ENCODE measurements around the gene PPP6R3. TPM values are rescaled to one million over a fixed set of nuclear protein-coding genes. Genes with fewer than 3 reads are reported as not detected.

PPP6R3 gene
- total RNA-seq, 1 experiment from 2014 or later, result 153 TPM

- peaks cover 13% of the 10 kb centered on the region for H3K4me1 ChIP-seq (ENCODE audit: insufficient read depth, low read length, poor library complexity, severe bottlenecking)
- no TSS peak for BruUV-seq (replicated peaks)
- no peak overlapping the region for H3K4me3 ChIP-seq (ENCODE audit: low read depth, low read length, poor library complexity, severe bottlenecking)
- ChIA-PET CTCF (no interaction called here), POLR2A (ENCODE audit: low non-redundant PET) (interaction anchor here (0.7 kb wide), 1 partner anchor 1200 kb away, joined by 4 read pairs; no protein-coding TSS in a partner anchor)
- H3K36me3 ChIP-seq (ENCODE audit: insufficient read depth, low read length, poor library complexity, severe bottlenecking), result no peaks in the 10 kb centered on the region
- no peak overlapping the region for H3K27ac ChIP-seq (ENCODE audit: low read depth, low read length, poor library complexity, severe bottlenecking)
- TF ChIP-seq CTCF (conservative IDR thresholded peaks at IDR 0.05; ENCODE audit: low read depth, low read length) (no peak), EZH2 (IDR thresholded peaks at IDR 0.05; ENCODE audit: borderline replicate concordance, low read depth, low read length, poor library complexity, severe bottlenecking) (no peak)
- no peak for DNase-seq (ENCODE audit: low spot score)
- peaks cover 9% of the 10 kb centered on the region for H3K27me3 ChIP-seq (replicated peaks; ENCODE audit: insufficient read depth, low read depth, low read length, poor library complexity)
- H3K9me3 ChIP-seq (ENCODE audit: low read depth, low read length, poor library complexity, severe bottlenecking), result no peaks in the 10 kb centered on the region
- intact Hi-C loops (cut with micrococcal nuclease; ENCODE audit: unreplicated experiment), result no loop called here
These were observed 194.4 kb downstream of the PPP6R3 start for GRCh38 chr11:68654978-68655377.

GRCh38 chr11:68655406-68655805 lies 194.9 kb downstream of the PPP6R3 start:
- BruUV-seq (replicated peaks), result no TSS peak

GRCh38 chr11:68655806-68656205 lies 195.3 kb downstream of the PPP6R3 start:
- BruUV-seq (replicated peaks), result no TSS peak
- no peak overlapping the region for H3K27ac ChIP-seq (ENCODE audit: low read depth, low read length, poor library complexity, severe bottlenecking)
- DNase-seq (ENCODE audit: low spot score), result no peak
- H3K27me3 ChIP-seq (replicated peaks; ENCODE audit: insufficient read depth, low read depth, low read length, poor library complexity), result peaks cover 9% of the 10 kb centered on the region
- H3K36me3 ChIP-seq (ENCODE audit: insufficient read depth, low read length, poor library complexity, severe bottlenecking), result no peaks in the 10 kb centered on the region
- intact Hi-C loops (cut with micrococcal nuclease; ENCODE audit: unreplicated experiment), result no loop called here
- no peak for TF ChIP-seq EZH2 (IDR thresholded peaks at IDR 0.05; ENCODE audit: borderline replicate concordance, low read depth, low read length, poor library complexity, severe bottlenecking)
- TF ChIP-seq CTCF (conservative IDR thresholded peaks at IDR 0.05; ENCODE audit: low read depth, low read length), result no peak
- POLR2A ChIA-PET (ENCODE audit: low non-redundant PET), result interaction anchor here (0.7 kb wide), 1 partner anchor 1200 kb away, joined by 4 read pairs; no protein-coding TSS in a partner anchor
- H3K4me1 ChIP-seq (ENCODE audit: insufficient read depth, low read length, poor library complexity, severe bottlenecking), result peaks cover 13% of the 10 kb centered on the region
- no peaks in the 10 kb centered on the region for H3K9me3 ChIP-seq (ENCODE audit: low read depth, low read length, poor library complexity, severe bottlenecking)
- H3K4me3 ChIP-seq (ENCODE audit: low read depth, low read length, poor library complexity, severe bottlenecking), result no peak overlapping the region
- CTCF ChIA-PET, result no interaction called here

More at GRCh38 chr11:68655406-68655805, 194.9 kb downstream of the PPP6R3 start:
- peaks cover 13% of the 10 kb centered on the region for H3K4me1 ChIP-seq (ENCODE audit: insufficient read depth, low read length, poor library complexity, severe bottlenecking)
- H3K36me3 ChIP-seq (ENCODE audit: insufficient read depth, low read length, poor library complexity, severe bottlenecking), result no peaks in the 10 kb centered on the region
- no peaks in the 10 kb centered on the region for H3K9me3 ChIP-seq (ENCODE audit: low read depth, low read length, poor library complexity, severe bottlenecking)
- TF ChIP-seq EZH2 (IDR thresholded peaks at IDR 0.05; ENCODE audit: borderline replicate concordance, low read depth, low read length, poor library complexity, severe bottlenecking), result no peak
- no peak for TF ChIP-seq CTCF (conservative IDR thresholded peaks at IDR 0.05; ENCODE audit: low read depth, low read length)
- intact Hi-C loops (cut with micrococcal nuclease; ENCODE audit: unreplicated experiment), result no loop called here
- H3K27ac ChIP-seq (ENCODE audit: low read depth, low read length, poor library complexity, severe bottlenecking), result no peak overlapping the region
- DNase-seq (ENCODE audit: low spot score), result no peak
- POLR2A ChIA-PET (ENCODE audit: low non-redundant PET), result interaction anchor here (0.7 kb wide), 1 partner anchor 1200 kb away, joined by 4 read pairs; no protein-coding TSS in a partner anchor
- CTCF ChIA-PET, result no interaction called here
- no peak overlapping the region for H3K4me3 ChIP-seq (ENCODE audit: low read depth, low read length, poor library complexity, severe bottlenecking)
- H3K27me3 ChIP-seq (replicated peaks; ENCODE audit: insufficient read depth, low read depth, low read length, poor library complexity), result peaks cover 9% of the 10 kb centered on the region
